Lower leg skin (tissue), 3 donors: Measurements from ENCODE around the gene TCTN2.

Source experiments
- CTCF ChIP-seq, 3 donors: fragments of 450-650 bp; IDR thresholded peaks; one replicate each; pipeline ENCODE4 v1.5.1; 2016; ENCODE audit warnings: antibody characterized with exemption in 3 of 3, mild to moderate bottlenecking in 3 of 3, moderate library complexity in 2 of 3
- POLR2A ChIP-seq, 2 donors: fragments of 450-650 bp; IDR thresholded peaks; one replicate each; pipeline ENCODE4 v1.6.1; 2016 to 2017; ENCODE audit warnings: antibody characterized with exemption in 2 of 2, mild to moderate bottlenecking in 1 of 2, moderate library complexity in 1 of 2

GRCh38 chr12:123678981-123679380, 8.1 kb downstream of the TCTN2 start:
- TF ChIP-seq POLR2A (IDR thresholded peaks at IDR 0.05), result no peak
- TF ChIP-seq CTCF (IDR thresholded peaks at IDR 0.05), result no peak
